IMR-90 (cell line): ENCODE data around the gene ZNF780A.

ENCODE experiments used
- BHLHE40 ChIP-seq: fragments of 150-350 bp; IDR thresholded peaks from 2 replicates; pipeline ENCODE4 v1.6.1; 2016; ENCODE audit warnings: mild to moderate bottlenecking, low read depth, low read length
- CEBPB ChIP-seq: IDR thresholded peaks from 2 replicates; pipeline ENCODE4 v1.6.1; 2012; ENCODE audit warnings: low read depth, low read length, improper control_type of control experiment
- CHD1 ChIP-seq: IDR thresholded peaks from 2 replicates; pipeline ENCODE4 v1.6.1; 2012; ENCODE audit warnings: low read depth, low read length, improper control_type of control experiment
- CTCF ChIP-seq: conservative IDR thresholded peaks from 2 replicates; pipeline ENCODE4 v1.5.1; 2012; ENCODE audit warnings: mild to moderate bottlenecking, low read depth, low read length, improper control_type of control experiment
- ELK1 ChIP-seq: fragments of 150-350 bp; IDR thresholded peaks from 2 replicates; pipeline ENCODE4 v1.6.1; 2016; ENCODE audit warnings: low read depth, mild to moderate bottlenecking, low read length, moderate library complexity, borderline replicate concordance
- MAZ ChIP-seq: IDR thresholded peaks from 2 replicates; pipeline ENCODE4 v1.6.1; 2012; ENCODE audit warnings: low read depth, mild to moderate bottlenecking, low read length, improper control_type of control experiment, moderate library complexity, borderline replicate concordance
- MXI1 ChIP-seq: IDR thresholded peaks from 2 replicates; pipeline ENCODE4 v1.6.1; 2012; ENCODE audit warnings: low read depth, mild to moderate bottlenecking, low read length, moderate library complexity, borderline replicate concordance
- NFE2L2 ChIP-seq: fragments of 150-350 bp; IDR thresholded peaks from 2 replicates; pipeline ENCODE4 v1.6.1; 2016; ENCODE audit warnings: low read depth, mild to moderate bottlenecking, low read length
- POLR2A ChIP-seq: IDR thresholded peaks from 2 replicates; pipeline ENCODE4 v1.6.1; 2012; ENCODE audit warnings: mild to moderate bottlenecking, low read depth, low read length
- RAD21 ChIP-seq: IDR thresholded peaks from 2 replicates; pipeline ENCODE4 v1.6.1; 2012; ENCODE audit warnings: low read length, improper control_type of control experiment
- RCOR1 ChIP-seq: IDR thresholded peaks from 2 replicates; pipeline ENCODE4 v1.6.1; 2012; ENCODE audit warnings: mild to moderate bottlenecking, low read length, improper control_type of control experiment; ENCODE audit not compliant: insufficient replicate concordance
- RFX5 ChIP-seq: IDR thresholded peaks from 2 replicates; pipeline ENCODE4 v1.8.0; 2012; ENCODE audit warnings: low read depth, mild to moderate bottlenecking, low read length, moderate library complexity
- SMC3 ChIP-seq: fragments of 150-350 bp; IDR thresholded peaks from 2 replicates; pipeline ENCODE4 v1.6.1; 2016; ENCODE audit warnings: low read depth, mild to moderate bottlenecking, antibody characterized with exemption, low read length, moderate library complexity
- USF2 ChIP-seq: fragments of 150-350 bp; IDR thresholded peaks from 2 replicates; pipeline ENCODE4 v1.6.1; 2017; ENCODE audit warnings: mild to moderate bottlenecking, antibody characterized with exemption, low read length, low read depth

GRCh38 chr19:40055049-40055448 is 35.7 kb downstream of the ZNF780A start:
- TF ChIP-seq CTCF (no peak), NFE2L2 (no peak), RFX5 (no peak), ELK1 (no peak), CEBPB (no peak), POLR2A (no peak), MXI1 (no peak), CHD1 (no peak), RAD21 (no peak), RCOR1 (no peak), BHLHE40 (no peak), SMC3 (no peak), USF2 (no peak), MAZ (no peak)
